Central memory CD8-positive, alpha-beta T cell (primary cell): ENCODE results near the gene DOLPP1.

Source experiments
- ATAC-seq: fragments of 150-1000 bp; cut with Tn5 transposase; replicated peaks from 2 replicates; pipeline ENCODE4 v1.10.0; 2022; ENCODE audit warnings: mild to moderate bottlenecking, moderate FRiP score, moderate number of reproducible peaks; ENCODE audit not compliant: poor library complexity, severe bottlenecking; ENCODE audit errors: extremely low read depth
- DNase-seq, 2 donors: peaks; one replicate each; pipeline ENCODE4 v3.0.0; 2021; ENCODE audit warnings: low spot score in 2 of 2
- H3K27ac Mint-ChIP-seq: one replicate; pipeline ENCODE4 v1.8.0; 2022; ENCODE audit warnings: low read depth, mild to moderate bottlenecking, moderate library complexity, mixed read lengths
- H3K27me3 Mint-ChIP-seq: one replicate; pipeline ENCODE4 v1.8.0; 2022; ENCODE audit warnings: mixed read lengths
- H3K36me3 Mint-ChIP-seq: one replicate; pipeline ENCODE4 v1.8.0; 2022; ENCODE audit warnings: mild to moderate bottlenecking, moderate library complexity, mixed read lengths; ENCODE audit not compliant: insufficient read depth
- H3K4me1 Mint-ChIP-seq: one replicate; pipeline ENCODE4 v1.8.0; 2022; ENCODE audit warnings: mixed read lengths
- H3K4me3 Mint-ChIP-seq: one replicate; pipeline ENCODE4 v1.8.0; 2022; ENCODE audit warnings: mild to moderate bottlenecking, moderate library complexity, mixed read lengths
- H3K9me3 Mint-ChIP-seq: one replicate; pipeline ENCODE4 v1.8.0; 2022; ENCODE audit warnings: mixed read lengths

Gene DOLPP1

DNA sequence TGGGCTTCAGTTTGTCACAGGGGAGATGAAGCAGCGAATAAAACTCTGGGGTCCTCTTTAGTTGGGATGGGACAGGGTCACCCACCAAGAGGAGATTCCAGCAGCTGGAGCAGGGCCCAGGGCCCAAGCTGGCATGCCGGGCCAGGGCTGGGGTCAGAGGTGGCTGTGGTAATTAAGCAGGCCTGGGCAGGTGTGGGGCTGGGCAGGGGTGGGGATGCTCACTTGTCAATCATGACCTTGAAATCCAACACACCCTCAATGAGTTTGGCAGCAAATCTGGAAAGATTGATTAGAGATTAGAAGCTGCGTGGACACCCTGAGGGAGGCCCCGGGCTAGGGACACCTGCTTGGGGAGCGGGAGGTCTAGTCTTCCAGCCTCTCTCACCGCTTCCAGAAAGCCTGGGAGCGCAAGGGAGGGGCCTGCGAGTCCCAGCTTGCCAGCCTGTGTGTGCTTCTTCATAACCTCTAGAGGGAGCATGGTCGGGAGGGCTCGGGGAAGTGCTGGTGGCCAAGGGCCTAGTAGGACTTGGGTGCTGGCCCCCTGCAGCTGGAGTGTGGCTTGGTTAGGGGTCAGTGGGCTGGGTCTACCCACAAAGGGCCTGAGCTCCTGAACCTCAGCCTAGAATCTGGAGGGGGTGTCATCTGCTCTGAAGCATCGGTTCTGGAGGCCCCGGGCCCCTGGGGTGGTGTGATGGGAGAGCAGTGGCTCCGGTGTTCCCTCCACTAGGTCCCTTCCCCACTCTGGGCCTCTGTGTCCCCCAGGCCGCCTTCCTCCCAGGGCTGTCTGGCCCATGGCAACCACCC is 22.1 kb downstream of the DOLPP1 start:
- H3K27me3 Mint-ChIP-seq, result no peaks in the 10 kb centered on the region
- no peaks in the 10 kb centered on the region for H3K9me3 Mint-ChIP-seq
- H3K4me1 Mint-ChIP-seq, result no peaks in the 10 kb centered on the region
- DNase-seq, result no peak
- H3K27ac Mint-ChIP-seq, result no peak overlapping the region
- no peak for ATAC-seq
- H3K4me3 Mint-ChIP-seq, result no peak overlapping the region
- peaks cover 4% of the 10 kb centered on the region for H3K36me3 Mint-ChIP-seq

DNA sequence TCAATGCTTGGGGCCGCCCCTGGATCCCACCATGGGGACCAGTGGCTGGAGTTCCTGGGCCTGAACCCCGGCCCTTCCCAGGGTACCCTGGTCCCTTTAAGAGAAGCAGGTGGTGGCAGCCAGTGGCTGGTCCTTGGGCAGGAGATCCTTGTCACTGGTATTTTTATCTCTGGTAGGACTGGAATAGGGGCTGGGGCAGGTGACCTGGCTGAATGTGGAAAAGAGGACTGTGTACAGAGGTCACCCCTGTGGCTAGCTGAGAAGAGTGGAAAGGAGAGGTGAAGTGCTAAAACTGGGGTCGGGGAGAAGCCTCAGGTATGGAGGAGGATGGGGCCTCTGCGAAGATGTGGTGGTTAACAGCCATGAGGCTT is 22.7 kb downstream of the DOLPP1 start:
- no peak overlapping the region for H3K4me3 Mint-ChIP-seq
- no peaks in the 10 kb centered on the region for H3K27me3 Mint-ChIP-seq
- peaks cover 5% of the 10 kb centered on the region for H3K4me1 Mint-ChIP-seq
- H3K9me3 Mint-ChIP-seq, result no peaks in the 10 kb centered on the region
- peaks cover 2% of the 10 kb centered on the region for H3K36me3 Mint-ChIP-seq
- H3K27ac Mint-ChIP-seq, result no peak overlapping the region
- ATAC-seq, result no peak
- no peak for DNase-seq

DNA sequence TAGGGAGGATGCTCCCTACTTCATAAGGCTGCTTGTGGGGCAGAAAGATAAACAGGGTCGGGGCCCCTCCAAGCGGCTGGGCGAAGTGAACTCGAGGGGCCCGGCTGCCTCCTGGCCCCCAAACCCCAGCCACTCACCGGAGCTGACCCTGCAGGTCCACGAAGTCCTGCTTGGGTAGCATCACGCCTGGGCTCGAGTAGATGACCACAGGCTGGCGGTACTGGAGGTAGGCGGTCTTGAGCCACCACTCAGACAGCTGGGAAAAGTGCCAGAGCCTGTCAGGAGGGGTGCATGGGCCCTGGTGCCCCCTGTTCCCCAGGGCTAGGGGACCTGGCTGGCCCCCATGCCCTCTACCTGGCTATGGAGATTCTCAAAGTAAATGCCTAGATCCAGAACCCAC is 23.1 kb downstream of the DOLPP1 start:
- H3K36me3 Mint-ChIP-seq, result peaks cover 2% of the 10 kb centered on the region
- no peak overlapping the region for H3K4me3 Mint-ChIP-seq
- H3K27me3 Mint-ChIP-seq, result no peaks in the 10 kb centered on the region
- no peaks in the 10 kb centered on the region for H3K9me3 Mint-ChIP-seq
- ATAC-seq, result no peak
- no peak for DNase-seq
- H3K27ac Mint-ChIP-seq, result no peak overlapping the region
- peaks cover 9% of the 10 kb centered on the region for H3K4me1 Mint-ChIP-seq

DNA sequence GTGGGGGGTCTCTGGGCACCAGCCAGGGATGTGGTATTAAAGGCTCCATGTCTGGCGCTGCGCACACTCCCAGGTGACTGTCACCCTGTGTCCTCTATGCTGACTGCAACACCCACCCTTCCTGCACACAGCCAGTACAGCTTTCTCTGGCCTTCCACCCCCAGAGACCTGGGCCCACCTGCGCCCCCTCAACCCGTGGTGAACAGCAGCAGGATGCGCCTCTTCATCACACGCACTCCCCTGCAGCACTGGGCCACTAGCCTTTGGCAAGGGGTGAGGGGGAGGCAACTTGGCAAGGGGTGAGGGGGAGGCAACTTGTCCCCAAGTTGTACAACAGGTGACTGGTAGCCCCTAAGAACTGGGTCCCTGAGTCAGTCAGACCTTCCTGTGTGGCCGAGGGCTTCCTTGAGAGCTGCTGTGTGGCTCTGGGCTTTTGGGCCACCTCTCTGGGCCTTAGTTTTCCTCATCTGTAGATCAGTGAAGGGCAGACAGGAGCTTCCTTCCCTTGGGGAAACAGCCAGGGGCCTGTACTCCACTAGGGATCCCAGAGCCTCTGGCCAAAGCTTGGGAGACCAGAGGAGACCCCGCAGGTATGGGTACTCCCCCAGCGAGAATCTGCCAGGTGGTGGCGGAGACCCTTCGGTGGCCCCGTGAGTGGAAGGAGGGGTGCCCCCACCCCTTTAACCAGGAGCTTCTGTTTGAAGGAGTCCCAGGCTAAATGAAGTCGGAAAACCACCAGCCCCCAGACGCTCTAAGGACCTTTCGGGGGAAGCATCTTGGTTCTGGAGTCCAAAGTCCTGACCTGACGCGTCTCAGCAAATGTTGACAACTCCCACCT is 25.2 kb downstream of the DOLPP1 start:
- Mint-ChIP-seq H3K4me3 (no peak overlapping the region), H3K9me3 (no peaks in the 10 kb centered on the region), H3K4me1 (peaks cover 17% of the 10 kb centered on the region), H3K36me3 (peaks cover 6% of the 10 kb centered on the region), H3K27ac (no peak overlapping the region), H3K27me3 (no peaks in the 10 kb centered on the region)
- ATAC-seq (no peak), DNase-seq (no peak)

DNA sequence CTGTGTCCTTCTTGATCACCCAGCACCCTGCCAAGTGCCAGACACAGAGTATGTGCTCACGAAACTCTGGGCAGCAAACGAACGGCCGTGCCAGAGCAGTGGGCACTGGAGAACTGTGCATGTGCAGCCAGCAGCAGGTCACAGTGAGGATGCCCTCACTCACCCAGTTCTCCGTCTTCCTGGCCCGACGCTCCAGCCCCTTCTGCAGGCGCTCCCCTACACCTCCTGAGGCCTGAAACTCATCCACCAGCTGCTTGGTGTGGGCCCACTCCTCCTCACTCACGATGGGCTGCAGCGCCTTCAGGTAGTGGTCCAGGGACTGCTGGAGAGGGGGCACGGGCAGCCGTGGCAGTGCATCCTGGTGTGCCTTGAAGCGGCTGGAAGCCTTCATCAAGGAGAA is 26.7 kb downstream of the DOLPP1 start:
- Mint-ChIP-seq H3K36me3 (peaks cover 8% of the 10 kb centered on the region), H3K27me3 (no peaks in the 10 kb centered on the region), H3K4me1 (peaks cover 23% of the 10 kb centered on the region), H3K9me3 (no peaks in the 10 kb centered on the region), H3K4me3 (no peak overlapping the region), H3K27ac (peak overlapping the region; percentile 19)
- ATAC-seq, result no peak
- DNase-seq, result no peak

DNA sequence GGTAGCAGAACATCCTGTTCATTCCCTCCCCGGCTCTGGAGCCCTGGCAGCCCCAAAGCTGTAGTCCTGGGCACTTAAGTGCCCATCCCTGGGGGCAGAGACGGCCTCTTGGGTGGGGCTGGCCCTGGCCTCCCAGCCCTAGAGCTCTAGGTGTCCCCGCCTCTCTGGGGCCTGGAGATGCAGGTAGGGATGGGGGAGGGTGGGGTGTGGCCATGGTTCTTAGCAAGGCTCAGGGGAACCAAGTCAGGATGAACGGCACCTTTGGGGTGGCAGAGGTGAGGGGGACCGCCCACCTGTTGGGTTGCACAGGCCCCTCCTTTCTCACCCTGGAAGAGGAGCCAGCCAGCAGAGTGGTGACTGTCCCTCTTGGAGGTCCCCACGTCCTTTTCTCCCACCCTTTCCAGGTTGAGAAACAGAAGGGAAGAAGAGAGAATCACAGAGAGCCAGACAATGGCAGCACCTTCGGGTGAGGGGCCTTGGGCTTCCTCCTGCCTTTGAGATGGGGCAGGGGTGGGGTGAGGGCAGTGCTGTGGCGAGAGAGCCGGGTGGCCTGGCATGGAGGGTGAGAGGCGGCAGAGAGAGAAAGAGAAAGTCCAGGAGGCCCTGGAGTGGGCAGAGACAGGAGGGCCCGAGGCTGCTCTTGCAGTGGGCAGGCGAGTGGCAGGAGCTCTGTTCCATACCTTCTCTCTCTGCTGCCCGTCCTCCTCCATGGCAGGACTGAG is 27.3 kb downstream of the DOLPP1 start:
- H3K4me1 Mint-ChIP-seq, result peaks cover 23% of the 10 kb centered on the region
- DNase-seq (no peak), ATAC-seq (no peak)
- no peaks in the 10 kb centered on the region for H3K27me3 Mint-ChIP-seq
- peak overlapping the region; percentile 85 for H3K4me3 Mint-ChIP-seq
- peak overlapping the region; percentile 19 for H3K27ac Mint-ChIP-seq
- H3K36me3 Mint-ChIP-seq, result peaks cover 8% of the 10 kb centered on the region
- H3K9me3 Mint-ChIP-seq, result no peaks in the 10 kb centered on the region

DNA sequence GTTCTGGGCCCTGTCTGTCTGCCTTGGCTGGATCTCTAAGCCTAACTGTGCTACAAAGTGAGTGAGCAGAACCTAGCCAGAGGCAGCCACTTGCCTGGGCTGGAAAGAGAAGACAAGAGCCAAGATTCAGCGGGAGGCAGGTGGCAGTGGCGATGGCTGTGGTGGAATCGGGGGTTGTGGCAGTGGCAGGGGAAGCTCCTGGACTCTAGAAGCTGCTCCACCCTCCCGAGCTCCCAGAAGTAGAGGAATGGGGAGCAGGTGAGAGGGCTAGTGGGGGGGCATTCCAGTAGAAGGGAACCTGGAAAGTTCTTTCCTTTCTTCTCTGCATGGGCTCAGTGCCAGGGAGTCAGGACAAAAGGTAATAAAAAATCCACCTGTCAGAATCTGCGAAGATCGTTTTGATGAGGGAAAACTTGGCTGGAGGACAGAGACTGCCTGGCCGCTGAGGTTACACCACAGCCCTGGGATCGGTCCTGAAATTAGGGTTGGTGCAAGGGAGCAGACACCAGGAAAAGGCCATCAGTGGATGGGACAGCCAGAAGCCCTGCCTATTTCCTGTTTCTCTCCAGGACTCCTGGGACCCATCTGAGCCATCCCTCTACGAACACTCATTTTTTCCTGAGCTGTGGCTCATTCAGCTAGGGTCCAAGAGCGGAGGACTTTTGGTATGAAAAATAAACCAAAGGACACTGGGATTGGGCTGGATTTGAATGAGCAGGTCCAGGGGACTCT is 28.1 kb downstream of the DOLPP1 start:
- no peaks in the 10 kb centered on the region for H3K27me3 Mint-ChIP-seq
- H3K27ac Mint-ChIP-seq, result no peak overlapping the region
- peaks cover 23% of the 10 kb centered on the region for H3K4me1 Mint-ChIP-seq
- no peak for ATAC-seq
- H3K36me3 Mint-ChIP-seq, result peaks cover 8% of the 10 kb centered on the region
- DNase-seq, result no peak
- H3K4me3 Mint-ChIP-seq, result peak overlapping the region; percentile 85
- H3K9me3 Mint-ChIP-seq, result no peaks in the 10 kb centered on the region

DNA sequence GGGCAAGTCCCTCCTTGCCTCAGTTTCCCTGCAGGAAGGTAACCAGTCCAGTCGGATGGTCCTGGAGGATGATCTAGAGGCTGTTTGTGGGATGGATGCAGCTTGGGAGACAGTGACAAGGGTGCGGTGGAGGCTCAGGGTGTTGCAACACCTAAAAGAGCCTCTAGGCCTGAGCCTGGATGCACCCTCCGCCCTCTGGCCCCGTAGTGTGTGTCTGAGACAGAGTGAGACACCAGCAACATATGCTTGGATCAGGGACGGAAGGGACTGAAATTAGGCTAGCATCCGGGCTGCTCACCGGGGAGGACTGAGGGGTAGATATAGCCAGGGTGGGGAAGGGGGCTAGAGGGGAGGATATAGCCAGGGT is 28.6 kb downstream of the DOLPP1 start:
- H3K27me3 Mint-ChIP-seq, result no peaks in the 10 kb centered on the region
- peaks cover 8% of the 10 kb centered on the region for H3K36me3 Mint-ChIP-seq
- no peaks in the 10 kb centered on the region for H3K9me3 Mint-ChIP-seq
- H3K27ac Mint-ChIP-seq, result no peak overlapping the region
- H3K4me1 Mint-ChIP-seq, result peaks cover 23% of the 10 kb centered on the region
- ATAC-seq (no peak), DNase-seq (no peak)
- peak overlapping the region; percentile 85 for H3K4me3 Mint-ChIP-seq

DNA sequence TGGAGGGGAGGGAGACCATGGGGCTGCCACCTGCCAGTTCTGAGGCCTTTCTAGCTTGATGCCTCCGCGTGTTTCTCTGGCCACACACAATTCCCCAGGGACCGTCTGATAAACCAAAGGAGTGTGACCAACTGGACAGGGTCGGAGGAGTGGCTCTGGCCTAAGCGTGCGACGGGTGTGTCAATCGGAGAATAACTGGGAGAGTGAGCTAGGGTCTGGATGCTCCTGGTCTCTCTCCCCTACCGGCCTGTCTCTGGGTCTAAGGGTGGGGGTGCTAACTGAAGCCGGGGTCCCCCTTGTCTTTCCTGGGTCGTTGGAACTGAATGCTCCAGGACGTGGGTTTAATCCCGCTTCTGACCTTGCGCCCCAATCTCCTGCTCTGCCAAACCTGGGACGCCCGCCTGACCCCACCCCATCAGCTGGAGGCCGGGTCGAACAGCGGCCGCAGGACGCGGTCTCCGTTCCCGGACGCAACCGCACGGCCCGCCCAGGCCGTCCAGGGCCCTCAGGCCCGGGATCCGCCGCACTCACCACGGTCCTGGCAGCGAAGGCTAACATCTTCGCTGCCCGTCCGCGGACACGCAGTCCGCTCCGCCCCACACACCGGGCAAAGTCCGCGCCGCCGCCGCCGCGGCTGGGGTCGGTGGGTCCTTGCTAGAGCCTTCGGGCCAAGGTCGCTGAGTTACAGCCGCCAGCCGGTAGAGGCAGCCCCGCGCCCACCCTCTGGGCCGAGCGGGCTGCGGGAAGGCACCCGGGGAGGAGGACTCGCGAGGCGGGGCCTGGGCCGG is 29.2 kb downstream of the DOLPP1 start:
- peak overlapping the region; percentile 85 for H3K4me3 Mint-ChIP-seq
- H3K36me3 Mint-ChIP-seq, result peaks cover 8% of the 10 kb centered on the region
- H3K4me1 Mint-ChIP-seq, result peaks cover 23% of the 10 kb centered on the region
- no peaks in the 10 kb centered on the region for H3K9me3 Mint-ChIP-seq
- H3K27ac Mint-ChIP-seq, result no peak overlapping the region
- DNase-seq, result no peak
- no peaks in the 10 kb centered on the region for H3K27me3 Mint-ChIP-seq
- no peak for ATAC-seq

DNA sequence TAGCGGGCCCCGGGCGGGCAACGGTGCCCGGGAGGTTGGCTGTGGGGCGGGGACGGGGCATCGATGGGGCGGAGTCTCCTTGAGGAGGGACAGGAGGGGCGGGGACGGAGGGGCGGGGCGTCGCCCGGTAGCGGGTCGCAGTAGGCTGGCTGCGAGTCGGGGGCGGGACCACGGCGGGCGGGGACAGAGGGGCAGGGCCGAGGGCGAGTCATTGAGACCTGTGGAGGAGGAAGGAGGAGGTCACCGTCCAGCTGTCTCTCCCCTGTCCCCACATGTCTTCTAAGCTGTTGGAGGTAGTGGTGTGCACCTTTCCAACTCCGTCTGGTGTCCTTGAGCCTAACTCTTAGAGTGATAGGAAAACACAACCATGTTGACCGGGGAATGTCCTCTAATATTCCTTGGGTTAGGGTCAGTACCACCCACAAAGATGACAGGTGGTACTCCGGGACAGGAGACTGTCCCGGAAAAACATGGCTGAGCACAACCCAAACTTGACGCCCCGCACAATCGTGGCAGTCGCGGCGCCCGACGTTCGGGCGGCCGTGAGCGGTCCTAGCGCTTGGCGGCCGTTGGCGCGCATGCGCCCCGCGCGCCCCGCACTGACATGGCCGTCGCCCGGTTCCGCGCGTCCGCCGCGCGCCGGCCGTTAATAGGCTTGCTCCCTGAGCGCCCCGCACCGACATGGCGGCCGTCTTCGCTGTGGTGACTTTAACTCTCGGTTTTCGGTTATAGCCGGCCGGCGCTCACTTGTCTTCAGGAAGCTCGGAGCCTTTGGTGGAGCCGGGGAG is 30.0 kb downstream of the DOLPP1 start, which contains the start of the genes CRAT and PTPA:
CRAT (minus strand) TSS at position 54 of the 788 bp plus-strand sequence. CDS start 284 bp downstream, outside the sequence.
PTPA (plus strand) TSS at position 676 of the 788 bp plus-strand sequence. CDS start 186 bp downstream, outside the sequence.
- DNase-seq (peak; percentile 87 to 89), ATAC-seq (peak; percentile 91)
- peak within 1 kb of the TSS; percentile 85 for H3K4me3 Mint-ChIP-seq
- peaks cover 23% of the 10 kb centered on the region for H3K4me1 Mint-ChIP-seq
- no peaks in the 10 kb centered on the region for H3K9me3 Mint-ChIP-seq
- peaks cover 8% of the 10 kb centered on the region for H3K36me3 Mint-ChIP-seq
- peak within 1 kb of the TSS; percentile 67 for H3K27ac Mint-ChIP-seq
- H3K27me3 Mint-ChIP-seq, result no peaks in the 10 kb centered on the region
